Amygdala (tissue), 56 donors: ENCODE data around the gene NTNG1.
A peak's percentile ranks its signal among the peaks of the same experiment; 100 is the strongest.
"Not testable (repeated sequence)": the region's sequence is repeated elsewhere in the genome, so short reads cannot be mapped to it uniquely, and the experiment has no call there.

Experiments used
- DNase-seq, 56 donors: peaks; one replicate each; lab custom pipeline; 2025; lab: John Stamatoyannopoulos, UW

NTNG1 gene

DNA sequence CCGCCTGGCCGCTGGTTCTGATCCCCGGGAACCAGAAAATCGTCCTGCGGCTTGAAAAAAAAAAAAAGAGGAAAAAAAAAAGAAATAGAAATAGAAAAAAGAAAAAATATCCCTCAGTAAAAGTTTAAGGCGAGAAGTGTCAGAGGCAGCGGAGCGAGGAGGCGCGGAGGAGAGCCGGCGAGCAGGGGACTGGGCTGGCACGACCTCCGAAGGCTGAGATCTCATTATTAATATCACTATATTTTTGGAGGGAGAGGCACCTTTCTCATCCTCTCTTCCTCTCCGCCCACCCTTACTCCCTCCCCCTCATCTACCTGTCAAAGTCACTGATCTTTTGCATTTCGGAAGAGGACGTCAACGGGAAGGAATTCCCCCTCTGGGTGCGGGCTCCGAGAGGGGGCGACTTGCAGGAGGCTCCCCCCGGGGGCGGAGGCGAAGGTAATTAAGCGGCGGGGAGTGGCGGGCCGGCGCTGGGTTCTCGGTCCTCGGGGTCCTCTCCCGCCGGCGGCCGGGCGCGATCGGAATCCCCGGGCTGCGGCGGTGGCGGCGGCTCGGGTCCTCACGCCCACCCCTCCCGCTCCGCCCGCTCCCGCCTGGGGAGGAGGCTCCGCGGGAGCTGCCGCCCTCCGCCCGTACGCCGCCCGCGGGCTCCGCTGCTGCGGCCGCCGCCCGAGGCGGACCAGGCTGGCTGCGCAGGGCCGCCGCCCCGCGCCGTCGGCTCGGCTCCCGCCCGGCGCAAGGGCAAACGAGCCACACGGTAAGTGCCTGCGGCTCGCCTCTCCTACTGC lies at the start of gene NTNG1:
Gene NTNG1 (plus strand): TSS at position 337 of the 788 bp plus-strand sequence.
- peak in 4 of 56 donors; percentile 2 to 12 (median 10) for DNase-seq

DNA sequence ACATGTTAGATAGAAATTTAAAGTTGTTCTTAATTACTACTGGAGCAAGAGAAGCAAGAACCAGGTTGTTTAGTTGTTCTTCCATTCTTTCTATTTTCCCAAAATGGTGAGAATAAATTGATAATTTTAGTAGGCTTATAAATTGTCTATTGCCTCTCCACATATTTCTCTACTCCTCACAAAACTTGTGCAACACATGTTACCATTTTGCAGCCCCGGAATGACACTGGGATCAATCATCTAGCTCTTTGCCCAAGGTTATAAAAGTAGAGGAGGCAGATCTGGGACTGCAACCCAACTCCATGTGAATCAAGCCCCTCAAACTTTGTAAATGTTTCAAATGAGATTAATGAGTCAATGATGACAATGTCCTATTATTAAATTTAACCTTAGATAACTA lies 49.4 kb upstream of the NTNG1 start:
- DNase-seq, result no peak

DNA sequence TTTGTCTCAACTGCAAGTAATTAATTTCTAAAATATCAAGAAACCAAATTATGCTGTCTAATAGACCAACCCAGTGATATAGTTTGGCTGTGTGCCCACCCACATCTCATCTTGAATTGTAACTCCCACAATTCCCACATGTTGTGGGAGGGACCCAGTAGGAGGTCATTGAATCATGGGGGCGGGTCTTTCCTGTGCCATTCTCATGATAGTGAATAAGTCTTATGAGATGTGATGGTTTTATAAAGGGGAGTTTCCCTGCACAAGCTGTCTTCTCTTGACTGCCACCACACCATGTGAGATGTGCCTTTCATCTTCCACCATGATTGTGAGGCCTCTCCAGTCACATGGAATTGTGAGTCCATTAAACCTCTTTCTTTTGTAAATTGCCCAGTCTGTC lies 47.4 kb upstream of the NTNG1 start:
- not testable (repeated sequence) for DNase-seq

DNA sequence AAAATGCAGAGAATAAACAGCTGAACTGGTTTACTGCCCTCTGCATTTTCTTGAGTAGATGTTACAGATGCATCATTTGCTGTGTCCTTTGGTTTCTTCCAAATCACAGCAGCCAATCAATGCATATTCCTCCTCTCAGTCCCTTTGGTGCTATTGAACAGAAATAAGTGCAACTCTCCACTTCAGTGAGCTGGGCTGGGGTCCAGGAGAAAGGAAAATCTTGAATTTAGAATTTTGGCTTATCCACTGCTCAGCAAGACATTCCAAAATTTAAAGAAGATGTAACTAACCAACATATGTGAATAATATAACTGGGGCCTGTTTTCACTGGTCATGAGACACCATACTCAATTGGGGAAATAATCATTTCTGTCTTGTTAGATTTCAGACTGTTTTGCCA lies 45.2 kb upstream of the NTNG1 start:
- DNase-seq, result no peak

DNA sequence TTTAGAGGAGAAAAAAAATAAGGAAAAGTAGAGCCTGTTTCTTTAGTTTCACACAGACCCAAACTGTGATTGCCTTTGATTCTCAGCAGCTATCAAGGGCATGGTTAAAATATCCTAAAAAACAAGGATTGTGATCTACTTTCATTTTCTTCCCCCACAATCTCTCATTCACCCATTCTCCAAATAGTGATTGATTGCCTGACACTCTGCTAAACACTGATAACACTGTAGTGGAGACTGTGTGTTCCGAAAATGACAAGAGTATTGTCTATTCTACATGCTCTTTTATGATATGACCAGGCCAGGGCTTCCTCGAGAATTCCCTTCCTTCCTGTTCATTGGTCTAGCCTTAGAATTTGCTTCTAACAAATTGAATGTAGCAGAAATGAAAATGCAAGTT lies 44.1 kb upstream of the NTNG1 start:
- no peak for DNase-seq

DNA sequence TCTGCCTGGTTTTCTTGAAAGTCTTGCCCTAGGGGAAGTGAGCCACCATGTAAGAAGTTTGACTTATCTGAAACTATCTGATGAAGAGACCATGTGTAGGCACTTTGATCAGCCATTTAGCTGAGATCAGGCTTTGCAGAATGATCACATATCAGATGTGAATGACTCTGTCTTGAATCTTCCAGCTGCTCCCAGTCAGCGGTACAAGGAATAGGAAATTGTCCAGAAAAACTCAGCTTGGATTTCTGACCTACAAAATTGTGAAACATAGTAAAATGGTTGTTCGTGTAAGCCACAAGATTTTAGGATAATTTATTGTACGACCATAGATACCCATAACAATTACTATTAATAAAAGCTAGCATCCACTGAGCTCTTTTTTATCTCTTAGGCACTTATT lies 41.9 kb upstream of the NTNG1 start:
- no peak for DNase-seq

DNA sequence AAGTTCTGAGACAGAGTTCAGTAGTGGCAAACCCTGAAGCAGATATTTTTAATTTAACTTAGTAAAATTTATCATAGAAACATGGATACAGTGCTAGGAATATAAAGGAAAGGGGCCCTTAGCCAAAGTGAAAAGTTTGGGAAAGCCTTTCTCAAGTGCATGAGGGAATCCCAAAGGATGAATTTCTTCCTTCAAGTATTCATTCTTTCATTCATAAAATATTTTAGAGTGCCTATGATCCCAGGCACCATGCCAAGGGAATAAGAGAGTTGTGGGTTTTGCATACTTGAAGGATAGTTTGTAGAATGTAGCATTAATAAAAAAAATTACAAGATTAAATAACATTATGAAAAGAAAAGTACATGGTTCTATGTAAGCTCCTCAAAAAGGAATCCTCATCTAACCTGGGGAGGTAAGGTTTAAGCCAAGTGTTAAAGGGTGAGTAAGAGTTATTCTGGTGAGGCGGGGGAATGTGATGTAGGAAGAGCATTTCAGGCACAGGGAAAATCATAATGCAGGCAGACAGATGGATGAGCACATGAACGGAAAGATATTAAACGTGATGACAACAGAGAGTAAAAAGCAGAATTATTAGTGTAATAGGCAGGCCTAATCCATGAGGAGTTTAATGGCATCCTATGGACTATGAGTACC lies 40.4 kb upstream of the NTNG1 start:
- DNase-seq, result no peak

DNA sequence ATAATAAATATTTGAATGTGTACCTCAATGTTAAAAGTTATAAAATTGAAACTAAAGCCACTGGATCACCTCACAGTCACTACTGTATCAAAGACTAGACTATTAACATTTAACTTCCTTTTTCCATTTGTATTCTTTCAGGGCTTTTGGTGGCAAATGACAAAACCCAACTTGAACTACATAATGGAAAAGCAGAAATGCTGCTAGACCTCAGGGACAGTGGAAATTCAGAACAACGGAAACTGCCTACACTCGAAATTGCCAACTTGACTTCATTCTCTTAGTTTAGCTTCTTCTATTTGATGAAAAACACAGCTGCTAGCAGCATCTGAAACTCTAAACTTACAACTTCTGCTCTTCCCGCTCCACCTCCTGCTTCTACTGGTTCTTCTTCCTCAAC lies 34.9 kb upstream of the NTNG1 start:
- DNase-seq, result no peak

DNA sequence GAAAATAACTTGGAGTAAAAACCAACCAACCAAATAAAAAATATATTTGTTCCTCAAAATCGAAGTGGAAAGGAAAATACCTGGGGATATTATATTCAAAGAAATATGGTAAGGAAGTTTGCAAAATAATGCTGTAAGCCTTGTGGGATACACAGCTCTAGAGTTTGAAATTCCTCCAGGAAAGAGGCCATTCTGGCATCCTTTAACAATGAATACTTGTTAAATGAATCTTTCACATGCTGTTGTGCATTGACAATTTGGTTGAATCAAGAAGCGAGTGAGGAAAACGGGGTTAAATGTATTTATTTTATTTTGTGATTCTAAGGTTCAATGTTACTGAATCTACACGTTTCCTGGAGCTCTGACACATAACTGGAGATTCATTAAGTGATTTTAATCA lies 30.5 kb upstream of the NTNG1 start:
- DNase-seq, result no peak

DNA sequence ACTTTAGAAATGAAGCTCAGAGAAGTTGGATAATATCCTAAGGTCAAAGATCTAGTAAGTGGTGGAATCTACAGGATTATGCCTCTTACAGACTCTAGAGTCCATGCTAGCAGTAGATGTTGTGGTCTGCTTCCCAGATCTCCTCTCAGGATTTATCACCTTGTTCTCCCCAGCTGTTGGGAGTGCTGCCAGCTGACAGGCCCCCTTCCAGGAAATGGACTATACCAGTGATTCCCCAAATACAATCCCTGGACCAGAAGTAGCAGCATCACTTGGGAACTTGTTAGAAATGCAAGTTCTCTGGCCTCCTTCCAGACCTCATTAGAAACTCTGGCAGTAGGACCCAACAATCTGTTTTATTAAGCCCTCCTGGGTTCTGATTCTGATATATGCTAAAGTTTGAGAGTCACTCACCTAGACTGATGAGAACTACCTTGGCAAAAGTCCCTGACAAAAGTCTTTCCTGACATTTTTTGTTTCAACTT lies 24.5 kb upstream of the NTNG1 start:
- no peak for DNase-seq

DNA sequence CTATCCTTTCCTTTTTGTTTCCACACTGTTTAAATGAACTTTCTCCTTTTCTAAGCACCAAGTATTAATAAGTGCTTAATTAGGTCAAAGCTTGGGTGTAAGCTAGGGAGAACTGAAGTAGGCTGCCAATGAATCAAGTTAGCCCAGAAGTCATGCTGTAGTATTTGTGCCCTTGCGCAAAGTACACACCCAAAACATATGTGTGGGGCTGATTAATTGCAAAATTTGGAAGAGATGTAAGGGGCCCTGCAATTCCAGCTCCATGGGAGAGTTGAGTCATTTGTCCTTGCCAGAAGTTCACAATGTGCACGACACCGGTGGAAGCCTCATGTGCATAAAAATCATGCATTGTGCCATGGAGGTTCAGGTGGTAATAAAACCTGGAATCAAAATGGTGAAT lies 18.6 kb upstream of the NTNG1 start:
- DNase-seq, result no peak

DNA sequence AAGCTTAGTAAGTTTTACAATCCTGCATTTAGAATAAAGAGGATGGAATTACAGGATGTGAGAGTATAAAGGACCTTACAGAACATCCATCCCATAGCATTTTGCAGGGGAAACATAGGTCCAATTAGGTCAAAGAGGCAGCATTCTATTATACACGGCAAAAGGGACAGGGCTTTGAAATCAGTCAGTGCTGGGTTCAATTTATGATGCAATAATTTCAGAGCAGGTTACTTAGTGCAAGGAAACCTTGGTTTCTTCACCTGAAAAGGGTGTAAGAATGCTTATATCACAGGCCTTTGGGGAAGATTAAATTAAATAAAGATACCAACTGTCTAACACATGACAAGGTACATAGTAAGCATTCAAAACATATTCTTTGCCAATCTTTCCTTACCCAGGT lies 17.1 kb upstream of the NTNG1 start:
- no peak for DNase-seq

DNA sequence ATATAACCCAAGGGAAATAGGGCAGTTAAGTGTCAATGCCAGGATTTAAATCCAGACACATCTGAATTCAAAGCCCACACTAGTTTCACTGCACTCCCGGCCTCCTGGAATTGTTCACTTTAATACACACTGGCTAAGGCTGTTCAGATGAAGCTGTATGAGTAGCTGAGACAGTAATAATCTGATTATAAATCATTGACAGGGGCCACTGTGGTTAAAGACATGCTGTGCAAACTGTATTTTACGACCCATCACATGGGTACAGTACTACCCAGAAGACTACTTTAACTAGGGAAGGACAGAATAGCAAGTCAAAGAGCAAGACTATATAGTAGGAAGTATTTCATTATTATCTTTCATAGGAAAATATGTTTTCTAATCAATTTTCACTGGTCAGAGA lies 16.1 kb upstream of the NTNG1 start:
- no peak for DNase-seq

DNA sequence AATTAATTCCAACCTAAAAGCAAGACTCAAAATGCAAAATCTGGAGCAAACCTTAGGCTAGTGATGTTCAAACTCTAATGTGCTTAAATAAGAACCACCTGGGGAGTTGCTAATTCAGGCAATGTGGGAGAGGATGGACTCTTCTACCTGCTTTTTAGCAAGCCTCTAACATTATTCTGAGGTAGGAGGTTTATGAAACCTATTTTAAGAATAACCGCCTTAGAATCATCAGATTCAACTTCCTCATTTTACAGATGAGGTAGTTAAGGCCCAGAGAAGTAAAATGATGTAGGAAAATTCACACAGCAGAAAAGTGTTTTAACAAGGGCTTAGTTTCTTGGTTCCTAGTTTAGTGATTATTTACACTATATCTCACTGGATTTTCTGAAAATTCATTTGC lies 8.6 kb upstream of the NTNG1 start:
- DNase-seq, result no peak

DNA sequence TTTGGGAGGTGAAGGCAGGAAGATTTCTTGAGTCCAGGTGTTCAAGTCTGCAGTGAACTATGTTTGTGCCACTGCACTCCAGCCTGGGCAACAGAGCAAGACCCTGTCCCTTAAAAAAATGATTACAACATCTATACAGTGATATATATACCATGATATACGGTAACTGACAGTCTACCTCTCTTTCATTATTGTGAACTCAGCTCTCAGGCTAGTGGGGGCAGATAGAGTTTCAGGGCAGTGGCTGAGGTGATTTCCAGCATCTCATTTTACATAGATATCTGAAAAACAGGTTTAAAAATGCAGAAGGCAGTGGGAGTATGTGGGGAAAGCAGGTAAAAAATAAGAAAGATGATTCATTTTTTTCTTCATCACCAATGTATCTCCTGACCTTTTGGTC lies 8.1 kb upstream of the NTNG1 start:
- no peak for DNase-seq

DNA sequence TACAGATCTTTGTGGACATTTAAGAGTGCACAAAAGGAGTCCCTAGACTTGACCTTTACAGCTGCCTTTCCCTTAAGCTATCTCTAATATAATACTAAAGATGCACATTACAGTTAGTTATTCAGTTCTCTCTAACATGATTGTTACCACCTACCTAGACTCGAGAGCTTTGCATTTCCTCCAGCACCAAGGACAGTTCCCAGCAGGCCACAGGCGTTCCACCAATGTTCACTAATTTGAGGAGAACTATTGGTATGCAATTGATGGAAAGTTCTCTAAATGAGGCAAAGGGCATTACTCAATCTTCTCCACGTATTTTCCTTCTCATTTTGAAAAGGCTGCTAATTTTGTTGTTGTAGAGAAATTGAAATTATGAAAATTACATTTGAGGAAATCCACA lies 5.4 kb upstream of the NTNG1 start:
- peak in 2 of 56 donors; percentile 1 to 12 for DNase-seq

DNA sequence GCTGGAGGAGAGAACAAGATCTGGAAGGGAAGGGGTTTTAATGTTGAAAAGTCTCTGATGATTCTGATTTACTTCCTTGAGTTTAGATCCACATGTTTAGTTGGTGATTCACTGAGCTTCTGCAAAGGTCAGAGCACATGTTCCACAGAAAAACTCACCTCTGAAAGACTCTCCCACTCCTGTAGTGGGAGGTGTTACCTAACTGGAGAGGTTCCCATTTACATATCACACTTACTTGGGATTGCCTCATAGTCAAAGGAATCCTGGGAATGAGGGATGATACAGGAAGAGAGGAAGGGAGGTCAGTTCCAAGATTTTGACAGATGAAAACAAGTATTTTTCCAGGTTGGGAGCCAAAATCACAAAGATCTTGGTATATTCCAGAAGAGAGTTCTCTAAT lies 2.7 kb upstream of the NTNG1 start:
- no peak for DNase-seq

DNA sequence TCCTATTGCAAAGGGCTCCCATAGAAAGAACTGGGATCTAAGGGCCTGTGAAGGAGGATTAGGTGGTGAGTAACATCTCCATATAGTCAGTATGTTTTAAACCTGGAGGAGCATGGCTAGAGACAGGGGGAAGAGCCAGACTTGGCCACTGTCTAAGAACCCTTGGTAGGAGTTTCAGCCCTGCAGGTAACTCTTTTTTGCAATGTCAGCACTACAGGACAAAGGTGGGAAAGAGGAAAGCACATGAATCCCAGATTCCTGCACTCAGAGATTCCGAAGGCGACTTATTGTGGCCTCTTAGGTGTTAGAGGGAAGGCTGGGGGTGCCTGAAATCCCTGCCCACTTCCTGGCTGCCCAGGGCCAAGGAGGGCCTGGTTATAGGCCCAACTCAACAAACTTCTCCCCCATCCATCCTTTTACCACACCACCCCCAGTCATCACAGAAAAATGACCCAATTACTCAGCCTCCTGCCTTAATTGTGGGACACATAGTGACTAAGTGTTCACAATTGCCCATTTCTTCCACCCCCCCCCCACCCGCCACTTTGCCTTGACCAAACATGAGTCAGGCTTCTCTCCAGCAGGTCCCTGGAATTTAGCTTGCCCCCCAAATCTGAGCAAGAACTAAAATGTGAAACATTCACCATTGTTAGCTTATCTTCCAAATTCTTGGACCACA lies 1.9 kb upstream of the NTNG1 start:
- DNase-seq, result no peak

DNA sequence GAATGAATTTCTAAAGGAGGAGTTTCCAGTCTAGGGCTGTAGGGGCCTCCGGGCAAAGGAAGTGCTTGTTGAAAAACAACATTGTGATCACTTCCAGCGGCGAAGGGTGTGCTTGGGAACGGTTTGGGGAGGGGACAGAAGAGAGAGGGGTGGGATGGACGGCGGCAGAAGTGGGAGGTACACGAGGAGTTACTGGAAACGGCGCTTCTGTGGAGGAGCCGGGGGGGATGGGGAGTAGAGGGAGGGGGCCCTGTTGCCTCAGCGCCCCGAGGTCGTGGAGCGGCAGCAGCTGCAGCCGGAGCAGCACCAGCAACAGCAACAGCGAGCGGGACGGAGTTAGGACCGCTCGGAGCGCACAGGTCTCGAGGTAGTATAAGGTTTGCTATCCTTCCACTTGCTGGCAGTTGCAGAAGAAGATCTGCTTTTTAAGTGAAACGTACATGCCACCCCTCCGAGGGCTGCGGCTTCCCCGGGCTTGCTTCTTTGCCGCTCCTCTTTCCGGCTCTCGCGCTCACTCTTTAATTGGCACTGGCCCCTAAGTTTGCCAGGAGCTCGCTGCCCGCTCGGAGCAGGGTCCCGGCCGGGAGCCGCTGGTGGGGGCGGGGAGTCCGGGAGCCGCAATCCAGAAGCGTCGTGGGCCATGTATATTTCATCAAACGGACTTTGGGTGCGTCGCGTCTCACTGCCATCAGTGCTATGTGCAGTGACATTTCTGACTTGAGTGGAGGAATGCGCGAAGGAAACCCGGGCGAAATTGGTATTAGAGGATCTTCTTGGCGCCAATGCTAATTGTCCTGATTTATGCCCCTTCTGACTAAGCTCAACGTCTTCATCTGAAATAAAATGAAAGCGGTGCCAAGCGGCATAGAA lies 771 bp upstream of the NTNG1 start:
- DNase-seq, result peak in 23 of 56 donors; percentile 2 to 58 (median 29)

DNA sequence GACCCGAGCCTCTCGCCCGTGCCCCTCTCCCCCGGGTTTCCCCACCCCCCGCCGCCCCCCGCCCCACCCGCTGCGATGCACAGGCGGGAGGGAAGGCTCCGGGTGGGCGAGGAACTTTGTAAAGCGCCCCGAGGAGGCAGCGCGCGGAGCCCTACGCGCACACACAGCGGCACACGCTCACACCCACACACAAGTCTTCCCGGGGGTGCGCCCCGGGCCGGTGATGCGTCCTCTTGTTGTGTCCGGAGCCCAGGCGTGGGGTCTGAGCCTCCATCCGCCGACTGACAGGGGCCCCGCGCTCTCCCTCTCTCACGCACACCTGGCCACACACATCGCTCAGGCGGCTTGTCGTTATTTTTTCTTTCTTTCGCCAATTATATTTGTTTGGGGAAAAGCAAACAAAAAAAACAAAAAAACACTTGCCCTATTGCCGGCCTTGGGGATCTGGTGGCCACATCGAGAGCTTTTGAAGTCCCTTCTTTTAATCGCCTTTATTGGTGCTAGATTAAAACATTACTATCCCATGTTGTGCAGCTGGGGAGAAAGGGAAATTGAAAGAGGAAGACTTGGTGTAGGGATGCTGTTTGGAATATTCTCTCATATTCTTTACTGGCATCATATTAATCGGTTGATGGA lies 770 bp downstream of the NTNG1 start:
- peak in 13 of 56 donors; percentile 2 to 17 (median 5) for DNase-seq
